ENCODE data around the gene NOL9. TPM values are rescaled to one million over a fixed set of nuclear protein-coding genes. Genes with fewer than 3 reads are reported as not detected.

The NOL9 gene
- total and polyA plus RNA-seq, 2 donors (not counting 3 experiments of a cell fraction or from before 2014, with no cell fraction given) = 14.1 to 42.9 TPM

DNA sequence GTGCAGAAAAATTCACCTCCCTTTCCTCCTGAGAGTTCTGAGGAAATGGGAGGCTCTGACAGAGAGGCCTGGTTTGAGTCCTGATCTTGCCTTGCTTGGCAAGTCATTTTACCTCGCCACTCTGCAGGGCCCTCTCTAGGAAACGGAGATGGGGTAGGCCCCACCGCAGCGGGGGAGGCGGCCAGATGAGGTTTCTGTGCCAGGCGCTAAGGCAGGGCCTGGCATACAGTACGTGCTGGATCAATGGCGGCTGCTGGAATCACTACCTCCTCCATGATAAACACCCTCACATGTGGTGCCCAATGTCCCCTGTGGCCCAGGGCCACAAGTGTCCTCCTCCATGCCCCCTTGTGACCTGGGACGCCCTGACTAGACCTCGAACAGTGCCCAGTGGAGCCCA lies 62.3 kb downstream of the NOL9 start:
- Histone ChIP-seq H3K36me3 (ENCODE audit: control insufficient read depth in 2 of 2, extremely low read depth in 1 of 2, insufficient read depth in 2 of 2, low read length in 2 of 2) (no peaks in the 10 kb centered on the region), H3K9ac (replicated peaks; ENCODE audit: extremely low read depth, insufficient read depth, low read length) (peak overlapping the region; percentile 58), H3K79me2 (ENCODE audit: control insufficient read depth, insufficient read depth, low read length) (no peaks in the 10 kb centered on the region), H3K4me2 (ENCODE audit: insufficient read depth, low read length) (peak overlapping the region; percentile 6), H2AFZ (ENCODE audit: low read depth, low read length) (no peak overlapping the region), H3K27ac (ENCODE audit: insufficient read depth, low read depth, low read length) (peak overlapping the region; percentile 86), H3K9me1 (replicated peaks; ENCODE audit: control insufficient read depth, extremely low read depth, insufficient read depth, low read length) (no peaks in the 10 kb centered on the region), H3K27me3 (ENCODE audit: control insufficient read depth in 2 of 2, insufficient read depth in 2 of 2, low read length in 2 of 2) (no peaks in the 10 kb centered on the region), H4K20me1 (replicated peaks; ENCODE audit: control insufficient read depth, extremely low read depth, insufficient read depth, low read length) (no peaks in the 10 kb centered on the region), H3K4me3 (replicated peaks in 1 of 3; ENCODE audit: insufficient read depth in 1 of 3, low read depth in 1 of 3, low read length in 3 of 3) (no peak overlapping the region), H3K4me1 (ENCODE audit: control insufficient read depth, extremely low read depth, insufficient read depth, low read length) (peaks cover 46% of the 10 kb centered on the region), H3K9me3 (replicated peaks; ENCODE audit: control insufficient read depth, insufficient read depth, low read length) (no peaks in the 10 kb centered on the region)
- ChIA-PET CTCF (interaction anchor here (0.8 to 10.9 kb wide), 7 partner anchors 9 to 246 kb away, joined by 4 to 113 read pairs (median 4); no protein-coding TSS in a partner anchor), POLR2A (interaction anchor here (0.6 to 0.7 kb wide), 2 partner anchors 31 to 88 kb away, joined by 3 read pairs; partner anchors contain the start of gene ZBTB48)
- intact Hi-C loops (cut with micrococcal nuclease) (loop anchor here (1.0 to 10.0 kb wide), 4 partner anchors 31 to 293 kb away; partner anchors contain the start of genes CAMTA1 and KLHL21), dilution Hi-C loops (cut with MboI; ENCODE audit: extremely low pct_ligation_motif_present, low sequenced_read_pairs) (no loop called here)
- no peak for DNase-seq (ENCODE audit: low read depth, low spot score)
- TF ChIP-seq MYC (IDR thresholded peaks at IDR 0.05; ENCODE audit: low read depth, low read length) (no peak), POLR2AphosphoS5 (IDR thresholded peaks at IDR 0.05; ENCODE audit: insufficient read depth, low read depth, low read length) (no peak), GATA2 (IDR thresholded peaks at IDR 0.05; ENCODE audit: insufficient read depth, insufficient read length, low read depth, low read length) (no peak)
- TSS peak; percentile 46 for BruUV-seq (replicated peaks)
- no peak for FAIRE-seq

DNA sequence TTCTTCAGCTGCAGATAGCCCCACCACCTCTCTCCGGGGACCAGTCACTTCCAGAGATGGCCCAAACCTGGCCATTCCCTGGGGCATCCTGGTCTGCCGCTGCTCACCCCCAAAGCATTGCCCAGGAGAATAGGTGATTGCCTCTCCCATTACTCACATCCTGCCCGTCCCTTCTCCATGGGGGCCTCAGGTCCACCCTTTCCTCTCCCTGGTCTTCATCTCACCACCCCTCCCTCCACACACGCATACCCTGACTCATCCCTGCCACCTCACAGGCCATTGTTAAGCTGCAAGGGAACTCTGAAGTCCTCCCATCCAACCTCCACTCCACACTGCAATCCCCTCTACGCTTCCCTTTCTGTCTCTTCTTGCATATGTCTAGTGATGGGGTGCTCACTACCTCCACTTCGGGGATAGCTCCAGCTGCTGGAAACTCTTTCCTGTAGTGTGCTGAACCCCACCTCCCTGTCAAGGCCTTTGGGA lies 62.8 kb downstream of the NOL9 start, which contains the start of gene PLEKHG5:
Gene PLEKHG5 (minus strand): TSS at position 188 of the 483 bp plus-strand sequence. CDS start 14,096 bp downstream, outside the sequence.
- no peaks in the 10 kb centered on the region for H3K27me3 ChIP-seq (ENCODE audit: control insufficient read depth in 2 of 2, insufficient read depth in 2 of 2, low read length in 2 of 2)
- FAIRE-seq (peak; percentile 98), DNase-seq (ENCODE audit: low read depth, low spot score) (peak; percentile 81)
- H3K9ac ChIP-seq (replicated peaks; ENCODE audit: extremely low read depth, insufficient read depth, low read length) = peak within 1 kb of the TSS; percentile 59
- H3K27ac ChIP-seq (ENCODE audit: insufficient read depth, low read depth, low read length) = peak within 1 kb of the TSS; percentile 86
- no peaks in the 10 kb centered on the region for H4K20me1 ChIP-seq (replicated peaks; ENCODE audit: control insufficient read depth, extremely low read depth, insufficient read depth, low read length)
- peak within 1 kb of the TSS; percentile 79 for H3K4me2 ChIP-seq (ENCODE audit: insufficient read depth, low read length)
- intact Hi-C loops (cut with micrococcal nuclease) (loop anchor here (1.0 to 10.0 kb wide), 4 partner anchors 32 to 293 kb away; partner anchors contain the start of genes CAMTA1 and KLHL21), dilution Hi-C loops (cut with MboI; ENCODE audit: extremely low pct_ligation_motif_present, low sequenced_read_pairs) (no loop called here)
- POLR2A ChIA-PET = interaction anchor here (0.6 to 0.7 kb wide), 3 partner anchors 31 to 89 kb away, joined by 3 to 5 read pairs (median 3); partner anchors contain the start of gene ZBTB48
- no peaks in the 10 kb centered on the region for H3K9me3 ChIP-seq (replicated peaks; ENCODE audit: control insufficient read depth, insufficient read depth, low read length)
- no peaks in the 10 kb centered on the region for H3K79me2 ChIP-seq (ENCODE audit: control insufficient read depth, insufficient read depth, low read length)
- no peaks in the 10 kb centered on the region for H3K9me1 ChIP-seq (replicated peaks; ENCODE audit: control insufficient read depth, extremely low read depth, insufficient read depth, low read length)
- no TSS peak for BruUV-seq (replicated peaks)
- CTCF ChIA-PET = interaction anchor here (0.8 to 10.9 kb wide), 11 partner anchors 9 to 245 kb away, joined by 3 to 113 read pairs (median 4); no protein-coding TSS in a partner anchor
- no peaks in the 10 kb centered on the region for H3K36me3 ChIP-seq (ENCODE audit: control insufficient read depth in 2 of 2, extremely low read depth in 1 of 2, insufficient read depth in 2 of 2, low read length in 2 of 2)
- H2AFZ ChIP-seq (ENCODE audit: low read depth, low read length) = no peak within 1 kb of the TSS
- peak within 1 kb of the TSS; percentile 26 to 62 (median 43) for H3K4me3 ChIP-seq (replicated peaks in 1 of 3; ENCODE audit: insufficient read depth in 1 of 3, low read depth in 1 of 3, low read length in 3 of 3)
- H3K4me1 ChIP-seq (ENCODE audit: control insufficient read depth, extremely low read depth, insufficient read depth, low read length) = peaks cover 46% of the 10 kb centered on the region
- TF ChIP-seq FOS (IDR thresholded peaks at IDR 0.05; ENCODE audit: borderline replicate concordance, insufficient read depth, low read length) = peak; percentile 94
- TF ChIP-seq MYC (IDR thresholded peaks at IDR 0.05; ENCODE audit: low read depth, low read length) = no peak
- TF ChIP-seq MAX (IDR thresholded peaks at IDR 0.05; ENCODE audit: insufficient read depth, insufficient read length) = no peak
- peak; percentile 47 for TF ChIP-seq JUN (IDR thresholded peaks at IDR 0.05; ENCODE audit: borderline replicate concordance, insufficient read depth, insufficient read length, low read depth)
- TF ChIP-seq GATA2 (IDR thresholded peaks at IDR 0.05; ENCODE audit: insufficient read depth, insufficient read length, low read depth, low read length) = no peak
- TF ChIP-seq POLR2A (IDR thresholded peaks at IDR 0.05; ENCODE audit: low read depth, low read length) = peak; percentile 57
- TF ChIP-seq EZH2 (IDR thresholded peaks at IDR 0.05; ENCODE audit: borderline replicate concordance, low read depth, low read length, severe bottlenecking) = no peak
- peak; percentile 74 for TF ChIP-seq POLR2AphosphoS5 (IDR thresholded peaks at IDR 0.05; ENCODE audit: insufficient read depth, low read depth, low read length)
- TF ChIP-seq, protein P1, sequence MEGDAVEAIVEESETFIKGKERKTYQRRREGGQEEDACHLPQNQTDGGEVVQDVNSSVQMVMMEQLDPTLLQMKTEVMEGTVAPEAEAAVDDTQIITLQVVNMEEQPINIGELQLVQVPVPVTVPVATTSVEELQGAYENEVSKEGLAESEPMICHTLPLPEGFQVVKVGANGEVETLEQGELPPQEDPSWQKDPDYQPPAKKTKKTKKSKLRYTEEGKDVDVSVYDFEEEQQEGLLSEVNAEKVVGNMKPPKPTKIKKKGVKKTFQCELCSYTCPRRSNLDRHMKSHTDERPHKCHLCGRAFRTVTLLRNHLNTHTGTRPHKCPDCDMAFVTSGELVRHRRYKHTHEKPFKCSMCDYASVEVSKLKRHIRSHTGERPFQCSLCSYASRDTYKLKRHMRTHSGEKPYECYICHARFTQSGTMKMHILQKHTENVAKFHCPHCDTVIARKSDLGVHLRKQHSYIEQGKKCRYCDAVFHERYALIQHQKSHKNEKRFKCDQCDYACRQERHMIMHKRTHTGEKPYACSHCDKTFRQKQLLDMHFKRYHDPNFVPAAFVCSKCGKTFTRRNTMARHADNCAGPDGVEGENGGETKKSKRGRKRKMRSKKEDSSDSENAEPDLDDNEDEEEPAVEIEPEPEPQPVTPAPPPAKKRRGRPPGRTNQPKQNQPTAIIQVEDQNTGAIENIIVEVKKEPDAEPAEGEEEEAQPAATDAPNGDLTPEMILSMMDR (IDR thresholded peaks at IDR 0.05; ENCODE audit: extremely low read depth in 1 of 2, insufficient read depth in 1 of 2, low read depth in 1 of 2, low read length in 2 of 2) = no peak

Data from endothelial cell of umbilical vein (primary cell).